HG03280 (cell line): ENCODE results near the gene ARHGDIA.

ENCODE experiments used
- ATAC-seq: cut with Tn5 transposase; IDR thresholded peaks from one replicate; pipeline ENCODE4 v1.9.1; 2021; ENCODE audit warnings: mild to moderate bottlenecking, moderate library complexity; ENCODE audit not compliant: unreplicated experiment

The ARHGDIA gene

DNA sequence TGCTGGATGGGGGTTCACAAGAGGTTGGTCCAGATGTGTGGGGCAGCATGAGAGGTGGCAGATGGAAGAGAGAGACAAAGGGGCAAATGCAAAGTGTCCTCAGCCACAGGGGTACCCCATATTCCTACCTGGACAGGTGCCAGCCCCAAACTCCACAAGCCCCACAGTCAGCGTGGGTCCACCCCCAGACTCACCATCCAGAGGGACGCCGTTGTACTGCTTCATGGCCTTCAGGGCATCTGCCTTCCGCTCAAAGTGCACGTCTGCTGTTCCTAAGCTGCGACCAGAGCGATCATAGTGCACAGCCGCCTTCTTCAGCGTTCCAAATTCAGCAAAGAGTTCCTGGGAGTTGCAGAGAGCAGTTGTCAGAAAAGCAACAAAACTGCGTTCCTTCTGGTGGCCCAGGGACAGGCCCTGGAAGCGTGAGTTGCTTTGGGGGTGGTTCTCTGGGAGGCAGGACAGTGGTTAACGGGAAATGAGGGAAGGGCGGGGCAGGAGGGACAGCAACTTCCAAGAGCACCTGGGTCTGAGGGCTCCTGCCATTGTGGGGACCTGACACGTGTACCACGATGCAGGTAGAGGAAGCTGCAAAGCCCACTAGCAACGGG, 18.0 kb upstream of the ARHGDIA start:
- no peak for ATAC-seq

DNA sequence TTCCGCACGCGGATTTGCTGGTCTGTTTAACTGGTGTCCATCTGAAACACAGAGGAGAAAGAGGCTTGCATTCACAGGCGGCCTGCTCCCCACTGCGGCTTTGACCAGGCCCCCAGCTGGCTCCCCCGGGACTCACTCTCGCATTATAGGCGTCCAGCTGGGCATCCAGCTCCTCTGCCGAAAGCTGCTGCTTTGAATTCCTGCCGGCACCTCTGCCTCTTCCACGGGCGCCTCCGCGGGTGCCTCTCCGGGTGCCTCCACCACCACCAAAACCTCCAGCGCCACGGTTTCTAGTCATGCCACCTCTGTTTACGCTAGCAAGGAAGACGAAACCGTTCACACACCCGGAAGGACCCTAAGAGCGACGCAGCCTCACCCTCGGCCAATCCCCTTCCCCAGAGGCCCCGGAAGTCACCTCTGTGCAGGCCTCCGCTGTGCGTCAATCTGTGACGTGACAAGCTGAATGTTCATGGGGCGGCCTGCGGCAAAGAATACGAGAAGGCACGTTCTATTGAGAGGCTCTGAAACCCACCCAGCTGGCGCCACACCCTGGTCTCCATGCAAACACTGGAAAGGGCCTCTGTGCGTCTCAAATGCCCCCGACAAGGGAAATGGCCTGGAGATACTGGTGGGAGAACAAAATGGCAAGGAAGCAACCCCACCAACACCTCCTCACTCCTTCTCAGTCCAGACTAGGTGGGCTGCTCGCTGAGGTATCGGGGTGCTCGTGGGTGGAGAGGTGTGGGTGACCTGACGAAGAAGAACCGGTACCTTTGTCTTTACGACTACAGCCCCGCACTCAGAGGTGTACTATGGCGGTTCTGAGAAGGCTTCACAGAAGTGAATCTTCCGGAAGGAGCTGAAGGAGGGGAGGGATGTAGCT, 17.2 kb upstream of the ARHGDIA start:
- no peak for ATAC-seq

DNA sequence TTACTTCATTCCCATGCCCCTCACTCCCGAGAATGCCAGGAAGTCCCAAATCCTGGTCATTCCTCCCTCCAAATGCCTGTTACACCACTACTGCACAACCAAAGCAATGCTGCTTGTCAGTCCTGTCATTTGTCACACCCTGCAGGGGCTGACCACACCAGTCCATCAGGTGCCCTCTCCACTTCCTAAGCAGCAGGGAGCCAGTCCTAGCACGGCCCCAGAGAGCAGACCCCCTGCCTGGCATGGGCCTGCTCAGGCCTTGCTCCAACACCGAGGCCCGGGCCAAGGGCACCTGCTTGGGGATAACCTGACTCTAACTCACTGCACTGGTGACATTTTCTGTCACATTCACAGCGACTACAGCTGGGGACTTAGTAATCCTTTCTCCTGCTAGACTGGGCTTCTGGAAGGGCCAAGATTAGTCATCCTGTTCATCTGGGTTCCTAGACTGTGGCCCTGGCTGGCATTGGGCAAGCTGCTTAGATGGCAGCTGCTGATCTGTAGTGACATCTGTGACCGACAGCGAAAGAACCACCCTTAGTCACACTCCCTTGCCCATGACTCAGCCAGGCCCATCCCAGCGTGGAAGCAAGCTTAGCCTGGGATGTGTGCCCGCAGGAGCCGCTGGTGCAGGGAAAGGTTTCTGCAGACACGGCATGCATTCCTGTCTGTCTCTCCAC, 14.9 kb upstream of the ARHGDIA start:
- ATAC-seq: no peak

DNA sequence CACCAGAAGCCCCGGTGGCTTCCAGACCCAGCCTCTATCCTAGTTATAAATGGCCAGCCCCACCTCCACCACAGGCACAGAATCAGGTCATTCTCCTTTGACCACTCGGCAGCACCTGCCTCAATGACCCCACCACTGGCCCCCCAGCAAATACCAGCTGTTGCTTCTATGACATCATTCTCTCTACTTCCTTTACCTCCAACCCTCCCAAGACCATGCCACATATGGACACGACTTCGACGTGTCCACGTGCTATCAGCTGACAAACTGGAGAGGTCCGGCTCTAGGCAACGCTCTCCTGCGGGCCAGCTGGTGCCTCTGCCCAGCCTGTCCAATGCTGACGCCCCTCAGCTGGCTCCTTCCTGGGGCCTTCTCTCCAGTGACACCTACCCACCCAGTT, 14.3 kb upstream of the ARHGDIA start:
- no peak for ATAC-seq

DNA sequence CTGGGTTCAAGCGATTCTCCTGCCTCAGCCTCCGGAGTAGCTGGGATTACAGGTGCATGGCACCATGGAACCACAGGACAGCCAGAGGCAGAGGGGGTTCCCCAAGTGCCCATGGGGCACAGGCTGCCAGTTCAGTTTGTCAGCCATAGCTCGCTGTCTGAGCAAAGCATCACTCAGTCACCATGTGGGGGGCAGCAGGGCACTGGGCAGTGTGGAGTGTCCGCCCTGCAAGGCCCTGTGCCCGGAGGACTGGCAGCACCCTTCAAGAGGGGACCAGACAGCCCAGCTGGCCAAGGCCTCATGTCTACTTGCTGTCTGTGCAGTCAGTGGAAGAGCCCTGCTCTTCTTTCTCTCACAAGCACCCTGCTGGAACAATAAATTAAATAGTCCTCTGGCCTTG, 13.8 kb upstream of the ARHGDIA start:
- no peak for ATAC-seq

DNA sequence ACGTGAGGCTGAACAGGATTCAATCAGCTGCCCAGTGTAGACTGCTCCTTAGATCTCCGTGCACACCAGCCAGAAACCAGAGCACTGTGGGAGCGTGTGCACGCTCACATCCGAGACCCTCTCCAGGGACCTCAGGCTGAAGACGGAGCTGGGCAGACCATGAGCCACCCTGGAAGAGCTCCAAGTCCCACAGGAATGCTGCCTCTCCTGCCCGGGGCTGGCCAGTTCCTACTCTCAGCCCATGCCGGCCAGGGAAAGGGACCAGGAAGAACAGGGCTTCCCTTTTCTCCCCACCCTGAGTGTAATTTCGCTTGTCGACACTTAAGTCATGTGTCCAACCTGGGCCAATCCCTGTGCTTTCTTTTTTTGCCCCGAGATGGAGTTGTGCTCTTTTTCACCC, 13.4 kb upstream of the ARHGDIA start:
- no peak for ATAC-seq

DNA sequence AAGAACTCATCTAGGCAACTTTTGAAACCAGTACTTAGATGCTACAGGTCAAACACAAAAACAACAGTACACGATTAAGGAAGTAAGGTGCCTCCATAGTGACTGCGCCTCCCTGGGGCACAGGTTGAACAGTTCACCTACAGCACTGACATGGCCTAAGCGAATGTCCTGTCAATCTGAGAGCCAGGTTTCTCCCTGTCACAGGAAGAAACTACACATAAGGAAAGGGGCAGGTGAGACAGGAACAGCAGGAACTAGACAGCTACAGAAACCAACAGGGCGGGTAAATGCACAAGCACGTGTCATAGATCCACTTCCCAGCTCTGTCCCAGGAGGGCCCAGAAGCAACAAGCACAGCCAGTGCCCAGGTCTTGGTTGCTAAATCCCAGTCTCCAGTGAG, 8.0 kb upstream of the ARHGDIA start:
- ATAC-seq: no peak

DNA sequence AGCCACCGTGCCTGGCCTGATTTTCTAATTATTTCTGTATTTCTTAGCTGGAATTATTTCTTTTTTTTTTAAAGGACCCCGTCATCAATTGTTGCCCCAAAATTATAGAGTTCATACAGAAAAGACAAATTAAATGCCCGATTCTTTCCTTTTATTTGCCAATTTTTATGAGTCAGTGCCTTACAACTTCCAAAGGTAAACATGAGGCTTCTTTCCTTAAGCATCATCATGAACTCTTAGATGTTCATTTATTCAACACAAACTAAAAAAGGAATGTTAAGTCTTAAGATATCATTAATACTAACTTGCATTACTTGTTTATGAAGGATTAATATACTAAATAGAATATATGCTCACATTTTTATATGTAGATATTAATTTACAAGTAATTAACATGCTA, 7.2 kb upstream of the ARHGDIA start:
- ATAC-seq: no peak

DNA sequence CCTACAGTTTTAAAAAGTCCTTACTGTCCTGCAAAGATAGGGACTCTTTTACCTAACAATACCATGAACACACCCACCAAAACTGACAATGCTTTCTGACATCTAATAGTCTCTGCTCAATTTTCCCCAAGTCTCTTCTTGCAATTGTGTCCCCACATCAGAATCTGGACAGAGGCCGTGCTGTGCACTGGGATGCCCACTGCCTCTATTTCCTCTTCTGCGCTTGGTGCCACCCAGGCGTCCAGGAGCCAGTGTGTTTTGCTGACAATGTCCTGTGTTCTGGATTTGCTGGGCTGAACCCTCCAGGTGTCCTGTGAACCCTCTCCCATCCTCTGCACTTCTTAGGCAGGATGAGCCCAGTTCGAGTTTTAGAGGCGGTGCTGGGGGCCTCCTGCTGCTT, 6.4 kb upstream of the ARHGDIA start:
- no peak for ATAC-seq

DNA sequence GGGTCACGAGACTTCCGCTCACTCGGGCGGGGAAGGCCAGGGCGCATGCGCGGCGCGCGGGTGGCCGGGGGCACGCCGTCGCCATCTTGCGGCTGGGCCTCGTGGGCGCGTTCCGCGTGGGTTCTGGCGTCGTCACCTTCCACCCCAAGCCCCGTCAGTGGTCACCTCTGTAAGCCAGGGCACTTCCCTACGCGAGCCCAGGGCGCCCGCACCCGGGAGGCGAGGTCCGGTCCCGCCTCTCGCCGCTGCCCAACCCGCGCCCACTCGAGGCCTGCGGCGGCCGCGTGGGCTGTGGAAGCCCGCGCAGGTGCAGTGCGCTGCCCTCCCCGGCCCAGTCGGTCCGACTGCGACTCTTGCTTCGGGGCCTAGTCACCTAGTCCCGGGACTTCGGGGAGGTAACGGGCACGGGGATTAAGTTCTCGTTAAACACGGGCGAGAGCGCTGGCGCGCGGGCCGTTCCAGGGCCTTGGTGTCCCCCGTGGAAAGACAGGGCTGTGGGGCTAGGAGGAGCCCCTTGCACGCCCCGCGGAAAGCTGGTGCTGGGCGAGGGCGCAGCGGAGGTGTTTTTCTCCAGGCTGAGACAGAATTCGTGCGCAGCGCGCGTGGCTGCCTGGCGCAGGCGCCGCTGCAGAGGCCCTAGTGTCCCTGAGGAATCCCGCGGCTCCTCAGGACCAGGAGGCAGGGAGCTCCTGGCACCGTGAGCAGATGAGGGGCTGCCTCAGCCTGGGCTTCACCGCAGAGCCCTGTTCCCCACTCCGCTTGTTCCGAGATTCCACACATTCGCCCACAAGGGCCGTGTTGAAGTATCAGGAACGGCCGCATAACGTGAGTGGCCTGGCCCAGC, 472 bp upstream of the ARHGDIA start:
- ATAC-seq: peak; percentile 56

DNA sequence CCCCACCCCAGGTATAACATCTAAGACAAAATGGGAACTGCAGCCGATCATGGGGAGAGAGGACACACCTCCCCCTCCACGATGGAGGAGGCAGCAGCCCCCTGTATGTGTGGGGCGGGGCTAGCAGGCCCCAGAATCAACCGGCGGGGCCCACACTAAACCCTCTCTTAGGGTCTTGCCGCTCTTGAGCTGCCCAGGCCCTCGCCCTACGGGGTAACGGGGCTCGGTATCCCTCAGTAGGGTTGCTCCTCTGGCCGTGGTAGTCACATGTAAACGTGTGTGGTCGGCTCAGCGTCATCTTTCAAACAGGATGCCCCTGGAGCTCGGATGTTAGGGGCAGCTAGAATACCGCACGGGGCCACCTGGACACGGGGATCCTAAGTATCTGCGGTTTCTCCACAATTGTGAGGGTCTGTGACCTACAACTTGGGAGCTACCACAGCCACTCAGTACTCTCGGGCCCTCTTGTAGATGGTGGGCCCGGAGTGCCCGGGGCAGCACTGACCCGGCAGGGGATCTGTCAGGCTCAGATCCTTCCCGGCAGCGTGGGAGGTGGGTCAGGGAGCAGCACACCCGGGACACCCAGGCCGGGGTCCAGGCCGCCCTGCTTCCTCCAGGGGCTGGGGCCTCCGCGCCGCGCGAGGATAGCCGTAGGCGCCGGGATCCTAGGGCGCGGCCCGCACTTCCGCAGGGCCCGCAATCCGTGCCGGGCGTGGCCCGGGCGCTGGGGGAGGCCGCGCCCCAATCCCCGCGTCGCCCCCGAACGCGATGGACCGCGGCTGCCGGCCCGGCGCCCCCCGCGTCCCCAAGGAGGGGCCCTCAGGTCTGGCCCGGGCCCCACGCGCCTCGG, 781 bp downstream of the ARHGDIA start:
- ATAC-seq: peak; percentile 12

DNA sequence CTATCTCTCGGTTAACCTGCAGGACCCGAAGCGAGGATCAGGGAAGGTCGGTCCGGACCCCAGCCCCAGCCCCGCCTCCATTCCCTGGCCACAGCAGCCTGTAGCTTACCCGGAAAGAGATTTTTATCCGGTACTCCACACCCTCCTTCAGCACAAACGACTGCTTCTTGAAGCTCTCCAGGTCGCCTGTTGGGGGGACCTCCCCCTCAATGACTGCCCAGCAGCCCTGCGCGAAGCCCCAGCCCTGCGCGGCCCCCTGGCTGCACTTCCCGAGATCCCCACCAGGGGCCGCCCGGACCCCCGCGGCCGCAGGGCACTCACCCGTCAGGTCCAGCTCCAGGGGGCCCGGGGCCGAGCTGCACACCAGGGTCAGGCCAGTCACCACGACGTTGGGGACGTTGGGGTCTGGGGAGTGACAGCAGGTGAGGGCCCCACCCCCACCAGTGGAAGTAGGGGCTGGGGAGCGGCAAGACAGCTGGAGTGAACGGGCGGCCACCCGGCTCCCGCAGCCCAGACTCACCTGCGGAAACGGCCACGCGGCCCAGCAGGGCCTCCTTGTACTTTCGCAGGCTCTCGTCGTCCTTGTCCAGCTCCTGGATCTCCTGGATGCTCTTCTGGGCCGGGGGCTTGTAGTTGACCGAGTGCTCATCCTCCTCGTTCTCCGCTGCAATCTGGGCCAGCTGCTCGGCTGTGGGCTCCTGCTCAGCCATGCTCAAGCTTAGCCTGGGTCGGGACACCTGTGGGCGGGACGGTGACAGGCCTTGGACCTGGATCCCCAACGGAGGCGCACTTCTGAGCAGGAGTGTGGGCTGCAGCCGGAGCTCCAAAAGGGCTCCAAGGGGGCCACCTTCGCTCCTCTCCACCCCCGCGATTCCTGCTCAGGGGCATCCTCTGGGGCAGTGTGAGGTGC, 1.7 kb downstream of the ARHGDIA start:
- ATAC-seq: no peak

DNA sequence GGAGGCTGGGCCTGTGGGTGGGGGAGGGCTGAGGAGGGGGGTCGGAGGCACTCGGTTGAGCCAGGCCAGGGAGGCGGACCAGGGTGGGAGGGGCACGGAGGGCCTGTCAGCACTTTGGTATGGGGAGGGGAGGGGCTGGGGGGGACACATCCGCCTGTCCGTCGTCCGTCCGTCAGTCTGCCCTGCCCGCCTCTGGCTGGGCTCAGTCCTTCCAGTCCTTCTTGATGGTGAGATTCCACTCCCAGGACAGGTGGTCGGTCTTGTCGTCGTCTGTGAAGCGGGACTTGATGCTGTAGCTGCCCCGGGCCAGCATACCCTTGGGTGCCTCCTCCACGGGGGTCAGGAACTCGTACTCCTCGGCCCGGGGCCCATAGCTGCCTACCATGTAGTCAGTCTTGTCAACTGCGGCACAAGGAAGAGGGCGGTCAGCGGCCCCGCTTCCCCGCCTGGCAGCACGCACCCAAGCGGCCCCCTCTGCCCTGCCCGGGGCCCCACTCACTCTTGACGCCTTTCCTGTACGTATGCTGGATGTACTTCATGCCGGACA, 2.4 kb downstream of the ARHGDIA start:
- ATAC-seq: no peak

DNA sequence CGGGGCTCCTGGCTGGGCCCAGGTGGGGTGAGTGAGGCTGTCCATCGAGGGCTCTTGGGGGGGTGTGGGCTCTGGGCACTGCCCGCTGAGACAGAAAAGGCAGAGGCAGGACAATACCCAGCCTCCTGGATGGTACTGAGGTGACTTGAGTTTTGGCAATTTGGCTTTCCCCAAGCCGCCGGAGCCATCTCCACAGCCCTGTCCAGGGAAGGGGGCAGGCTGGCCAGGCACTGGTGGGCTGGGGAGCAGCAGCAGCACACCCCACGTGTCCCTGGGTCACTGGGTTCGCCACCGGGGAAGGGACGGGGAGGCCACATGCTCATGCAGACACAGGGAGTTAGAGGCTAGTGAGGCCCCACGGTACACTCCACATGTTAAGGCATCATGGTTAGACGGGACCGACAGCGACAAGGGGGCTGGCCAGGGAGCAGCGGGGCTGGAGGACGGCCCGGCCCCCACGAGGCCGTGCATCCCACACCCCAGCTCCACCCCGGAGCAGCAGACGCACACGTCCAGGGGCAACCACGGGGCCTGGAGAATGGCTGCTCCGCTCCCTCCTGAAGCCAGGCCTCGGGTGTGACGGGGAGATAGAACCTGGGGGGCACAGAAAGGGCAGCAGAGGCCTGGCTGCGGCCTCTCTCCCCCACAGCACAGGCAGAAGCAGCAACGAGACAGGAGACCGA, 3.0 kb downstream of the ARHGDIA start:
- ATAC-seq: no peak

DNA sequence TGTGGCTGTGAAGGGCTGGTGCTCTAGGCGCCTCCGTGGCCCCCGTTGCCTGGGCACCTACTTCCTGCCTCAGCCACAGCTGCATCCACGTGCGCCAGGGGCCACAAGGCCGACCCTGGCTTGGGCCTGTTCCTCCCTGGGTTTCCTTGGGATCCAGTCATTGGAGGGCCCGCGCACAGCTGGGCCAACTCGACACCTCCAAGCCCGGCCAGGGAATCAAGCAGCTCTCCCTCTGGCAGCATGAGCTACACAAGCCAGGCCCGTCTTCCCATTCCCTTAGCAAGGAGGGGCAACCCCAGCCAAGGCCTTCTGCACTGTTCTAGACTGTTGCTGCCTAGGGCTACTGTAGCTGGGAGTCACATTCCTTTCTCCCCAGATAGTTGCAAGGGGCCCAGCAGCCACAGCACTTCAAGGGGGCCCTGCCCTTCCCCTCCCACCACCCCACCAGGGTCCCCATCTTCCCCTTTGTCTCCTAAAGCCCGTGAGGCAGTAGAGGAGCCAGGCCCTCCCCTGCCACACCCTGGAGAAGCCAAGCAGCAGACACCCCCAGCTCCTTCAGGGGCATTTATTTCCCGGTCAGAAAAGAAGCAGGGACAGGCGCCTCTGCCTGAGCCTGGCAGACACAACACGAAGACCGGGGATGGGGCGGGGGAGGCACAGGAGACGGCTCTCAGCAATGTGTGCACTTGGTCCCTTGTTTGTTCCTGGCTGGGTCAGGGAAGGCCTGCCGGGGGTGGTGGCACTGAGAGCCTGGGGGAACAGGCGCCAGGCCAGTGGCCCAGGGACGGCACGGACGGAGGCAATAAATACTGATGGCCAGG, 3.8 kb downstream of the ARHGDIA start:
- no peak for ATAC-seq

DNA sequence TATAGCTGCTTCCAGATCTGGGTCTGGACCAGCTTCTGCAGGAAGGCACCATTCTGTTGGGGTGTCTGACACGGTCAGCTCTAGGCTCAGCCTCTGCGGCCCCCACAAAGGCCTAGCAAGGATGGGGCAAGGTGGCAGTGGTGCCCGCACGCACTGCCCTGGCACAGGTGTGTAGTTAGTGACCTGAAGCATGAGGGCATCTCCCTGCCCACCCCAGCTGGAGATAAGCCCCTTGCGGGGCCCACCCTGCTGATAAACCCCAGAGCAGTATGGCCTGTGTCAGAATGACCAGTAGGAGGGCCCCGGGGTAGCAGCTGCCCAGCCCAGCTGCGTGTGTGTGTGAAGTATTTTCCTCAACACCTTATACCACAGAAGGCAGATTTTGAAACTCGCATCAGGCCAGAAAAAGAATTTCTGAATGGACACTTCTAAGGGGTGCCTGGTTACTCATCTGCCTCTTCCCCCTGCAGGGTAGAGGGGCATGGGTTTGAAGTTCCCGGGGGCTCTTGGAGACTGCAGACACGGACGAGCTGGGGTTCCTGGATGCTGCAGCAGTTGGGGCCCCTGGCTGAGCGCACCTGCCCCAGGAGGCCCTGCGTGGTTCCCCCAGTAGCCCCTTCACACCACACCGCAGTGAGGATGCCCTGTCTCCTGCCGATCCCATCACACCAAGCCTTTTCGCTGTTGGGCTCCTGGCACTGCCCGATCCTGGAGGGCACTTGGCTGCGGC, 4.5 kb downstream of the ARHGDIA start:
- no peak for ATAC-seq
